GM12874 (cell line): ENCODE data around the gene LUC7L.

ENCODE experiments used
- TF ChIP-seq, protein P1 (sequence below): IDR thresholded peaks from 2 replicates; pipeline ENCODE4 v1.5.1; 2011; ENCODE audit warnings: low read depth, mild to moderate bottlenecking, control low read depth, low read length, moderate library complexity; ENCODE audit not compliant: insufficient read depth

The LUC7L gene

DNA sequence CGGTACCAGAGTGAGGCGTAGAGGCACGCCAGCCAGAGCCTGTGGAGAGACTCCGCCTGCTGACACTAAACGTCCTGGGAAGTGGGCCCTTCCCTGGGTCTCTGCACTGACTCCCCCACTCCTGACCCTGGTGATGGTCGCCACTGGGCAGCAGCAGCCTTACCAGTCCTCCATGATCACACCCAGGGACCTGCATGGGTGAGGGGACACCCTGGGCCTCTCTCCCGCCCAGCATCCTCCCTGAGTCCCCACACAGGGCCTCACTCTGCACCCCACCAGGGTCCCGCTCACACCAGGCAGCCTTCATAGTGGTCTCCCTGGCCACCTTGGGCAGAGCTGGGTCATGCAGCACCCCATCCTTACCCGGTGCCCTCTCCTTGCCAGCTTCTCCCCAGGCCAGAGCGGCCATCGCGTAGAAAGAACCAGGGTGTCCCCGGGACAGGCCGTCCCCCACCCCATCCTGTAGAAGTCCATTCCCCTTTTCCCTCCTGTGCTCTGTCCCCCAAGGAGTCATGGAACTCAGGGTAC, 35.8 kb upstream of the LUC7L start:
- TF ChIP-seq, protein P1, sequence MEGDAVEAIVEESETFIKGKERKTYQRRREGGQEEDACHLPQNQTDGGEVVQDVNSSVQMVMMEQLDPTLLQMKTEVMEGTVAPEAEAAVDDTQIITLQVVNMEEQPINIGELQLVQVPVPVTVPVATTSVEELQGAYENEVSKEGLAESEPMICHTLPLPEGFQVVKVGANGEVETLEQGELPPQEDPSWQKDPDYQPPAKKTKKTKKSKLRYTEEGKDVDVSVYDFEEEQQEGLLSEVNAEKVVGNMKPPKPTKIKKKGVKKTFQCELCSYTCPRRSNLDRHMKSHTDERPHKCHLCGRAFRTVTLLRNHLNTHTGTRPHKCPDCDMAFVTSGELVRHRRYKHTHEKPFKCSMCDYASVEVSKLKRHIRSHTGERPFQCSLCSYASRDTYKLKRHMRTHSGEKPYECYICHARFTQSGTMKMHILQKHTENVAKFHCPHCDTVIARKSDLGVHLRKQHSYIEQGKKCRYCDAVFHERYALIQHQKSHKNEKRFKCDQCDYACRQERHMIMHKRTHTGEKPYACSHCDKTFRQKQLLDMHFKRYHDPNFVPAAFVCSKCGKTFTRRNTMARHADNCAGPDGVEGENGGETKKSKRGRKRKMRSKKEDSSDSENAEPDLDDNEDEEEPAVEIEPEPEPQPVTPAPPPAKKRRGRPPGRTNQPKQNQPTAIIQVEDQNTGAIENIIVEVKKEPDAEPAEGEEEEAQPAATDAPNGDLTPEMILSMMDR = no peak

DNA sequence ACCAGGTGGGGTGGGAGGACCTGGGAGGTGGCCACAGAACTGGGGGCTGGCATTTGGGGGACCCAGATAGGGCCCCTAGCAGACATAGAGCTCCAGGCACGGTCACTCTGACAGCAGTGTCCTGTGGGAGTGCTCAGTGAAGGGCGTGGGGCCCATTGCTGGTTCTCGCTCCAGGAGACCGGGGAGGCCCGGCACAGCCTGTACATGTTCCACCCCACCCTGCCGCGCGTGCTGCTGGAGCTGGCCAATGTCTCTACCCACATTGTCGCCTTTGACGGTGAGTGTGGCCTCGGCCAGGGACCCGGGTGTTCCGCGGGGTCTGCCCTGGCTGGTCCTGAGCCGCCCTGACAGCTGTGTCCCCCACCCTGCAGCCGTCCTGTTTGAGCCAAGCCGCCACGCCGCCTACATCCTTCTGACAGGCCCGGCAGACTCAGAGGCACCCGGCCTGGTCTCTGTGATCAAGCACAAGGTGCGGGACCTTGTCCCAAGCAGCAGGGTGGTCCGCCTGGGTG, 35.2 kb upstream of the LUC7L start:
- TF ChIP-seq, protein P1 = no peak

DNA sequence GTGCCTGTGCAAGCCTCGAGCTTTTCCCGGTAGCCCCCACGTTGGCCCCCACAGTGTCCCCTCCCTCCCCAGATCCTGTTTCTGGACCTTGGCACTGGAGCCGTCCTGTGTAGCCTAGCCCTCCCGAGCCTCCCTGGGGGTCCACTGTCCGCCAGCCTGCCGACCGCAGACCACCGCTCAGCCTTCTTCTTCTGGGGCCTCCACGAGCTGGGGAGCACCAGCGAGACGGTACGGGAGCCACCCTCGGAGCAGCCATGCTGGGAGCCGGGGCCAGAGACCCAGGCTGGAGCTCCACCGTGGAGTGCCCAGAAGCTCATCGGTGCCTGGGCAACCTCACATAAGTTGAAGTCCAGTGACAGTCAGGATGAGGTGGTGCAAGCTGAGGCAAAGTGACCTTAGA, 34.7 kb upstream of the LUC7L start:
- TF ChIP-seq, protein P1 = no peak

DNA sequence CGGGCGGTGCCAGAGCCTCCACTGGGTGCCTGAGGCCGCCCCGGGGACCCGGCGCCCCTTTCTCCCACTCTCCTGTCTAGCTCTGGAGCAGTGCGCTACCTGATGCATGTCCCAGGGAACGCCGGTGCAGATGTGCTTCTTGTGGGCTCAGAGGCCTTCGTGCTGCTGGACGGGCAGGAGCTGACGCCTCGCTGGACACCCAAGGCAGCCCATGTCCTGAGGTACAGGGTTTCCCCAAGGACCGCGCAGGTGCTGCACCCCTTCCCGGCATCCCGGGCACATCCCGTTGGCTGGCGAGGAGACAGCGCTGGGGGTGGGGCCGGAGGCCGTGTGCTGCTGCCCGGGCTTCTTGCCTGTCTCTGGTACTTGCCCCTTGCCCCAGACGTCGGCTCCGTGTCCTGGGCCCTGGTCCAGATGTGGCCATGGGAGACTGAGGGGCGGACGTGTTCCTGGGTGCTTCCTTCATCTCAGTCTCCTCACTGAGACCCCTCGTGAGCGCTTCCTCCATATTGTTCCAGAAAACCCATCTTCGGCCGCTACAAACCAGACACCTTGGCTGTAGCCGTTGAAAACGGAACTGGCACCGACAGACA, 34.0 kb upstream of the LUC7L start:
- TF ChIP-seq, protein P1 = no peak

DNA sequence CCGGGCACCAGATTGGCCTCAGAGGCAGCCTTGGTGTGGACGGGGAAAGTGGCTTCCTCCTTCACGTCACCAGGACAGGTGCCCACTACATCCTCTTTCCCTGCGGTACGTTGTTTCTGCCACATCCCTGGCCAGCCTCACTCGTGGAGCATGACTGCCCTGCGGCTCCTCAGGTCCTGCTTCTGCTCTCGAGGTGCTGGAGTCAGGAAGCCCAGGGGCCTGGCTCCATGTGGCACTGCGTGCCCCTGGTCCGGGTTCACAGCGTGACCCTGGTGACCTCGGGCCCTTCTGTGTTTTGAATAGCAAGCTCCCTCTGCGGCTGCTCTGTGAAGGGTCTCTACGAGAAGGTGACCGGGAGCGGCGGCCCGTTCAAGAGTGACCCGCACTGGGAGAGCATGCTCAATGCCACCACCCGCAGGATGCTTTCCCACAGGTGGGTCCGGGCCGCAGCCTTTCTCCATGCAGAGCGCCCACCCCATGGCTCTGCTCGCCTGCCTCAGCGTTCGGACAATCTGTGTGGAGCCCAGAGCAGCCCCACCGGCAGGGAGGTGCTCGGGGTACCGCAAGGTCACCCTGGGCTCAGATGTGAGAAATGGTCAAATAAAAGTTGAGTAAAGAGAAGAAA, 33.0 kb upstream of the LUC7L start:
- TF ChIP-seq, protein P1 = no peak

DNA sequence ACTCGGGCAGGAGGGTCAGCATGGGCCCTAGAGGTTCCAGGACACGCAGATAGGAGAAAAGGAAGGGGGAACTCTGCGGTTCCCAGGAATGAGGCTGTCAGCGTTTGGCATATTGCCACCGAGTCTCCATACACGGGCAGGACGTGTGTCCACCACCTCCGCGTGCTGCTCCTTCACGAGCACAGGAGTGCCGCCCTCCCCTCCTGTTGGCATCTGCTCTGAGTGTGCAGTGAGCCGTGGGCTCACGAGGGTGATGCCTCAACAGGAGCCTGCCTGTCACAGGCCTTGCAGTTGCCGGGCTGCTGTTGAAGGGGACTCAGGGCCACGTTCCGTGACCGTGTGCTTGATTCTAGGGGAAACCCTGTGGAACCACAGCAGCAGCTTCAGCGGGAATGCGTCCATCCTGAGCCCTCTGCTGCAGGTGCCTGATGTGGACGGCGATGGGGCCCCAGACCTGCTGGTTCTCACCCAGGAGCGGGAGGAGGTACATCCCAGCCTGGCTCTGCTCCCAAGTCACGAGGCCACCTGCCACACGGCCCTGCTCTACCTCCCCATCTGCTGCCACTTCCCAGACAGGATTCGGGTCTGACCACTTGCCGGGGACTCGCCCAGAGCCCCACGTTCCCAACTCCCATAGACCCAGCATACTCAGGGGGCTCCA, 31.9 kb upstream of the LUC7L start:
- TF ChIP-seq, protein P1 = no peak

DNA sequence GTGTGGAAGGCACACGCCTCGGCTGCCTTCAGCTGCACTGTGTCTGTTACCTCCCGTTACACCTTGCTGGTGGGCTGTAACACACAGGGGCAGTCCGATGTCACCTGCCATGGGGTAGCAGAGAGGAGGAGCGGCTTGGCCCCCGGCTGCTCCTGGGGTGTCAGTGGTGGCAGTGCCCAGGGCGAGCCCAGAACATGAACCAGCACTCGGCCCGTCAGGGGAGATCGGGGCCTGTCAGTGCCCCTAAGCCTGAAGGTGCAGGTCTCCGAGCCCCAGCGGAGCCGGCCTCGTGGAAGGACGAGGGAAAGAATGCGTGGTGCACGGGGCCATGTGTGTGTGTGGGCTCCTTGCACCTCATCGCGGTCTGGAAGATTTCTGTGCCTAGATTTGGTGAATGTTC, 31.1 kb upstream of the LUC7L start:
- TF ChIP-seq, protein P1 = no peak
